Liver (tissue), 9 donors: ENCODE measurements around the gene RAB3A. TPM values are rescaled to one million over a fixed set of nuclear protein-coding genes. Genes with fewer than 3 reads are reported as not detected.
A peak's percentile ranks its signal among the peaks of the same experiment; 100 is the strongest.

ENCODE experiments used
- DNase-seq: peaks from one replicate; pipeline ENCODE4 v3.0.0-alpha.2; 2017; ENCODE audit warnings: low spot score
- H3K27ac ChIP-seq, 2 donors: one replicate each; pipeline ENCODE4 v1.7.0; 2013; ENCODE audit warnings: inconsistent platforms in 2 of 2, low read length in 2 of 2, control low read depth in 1 of 2, low read depth in 1 of 2, mild to moderate bottlenecking in 1 of 2
- H3K27me3 ChIP-seq, 4 donors: one replicate each; pipeline versions ENCODE4 v1.6.1 to v1.7.0; 2013; ENCODE audit warnings: low read length in 3 of 4, inconsistent platforms in 1 of 4, mild to moderate bottlenecking in 1 of 4, moderate library complexity in 1 of 4; ENCODE audit not compliant: control insufficient read depth in 4 of 4, insufficient read depth in 4 of 4
- H3K36me3 ChIP-seq, 4 donors: one replicate each; pipeline versions ENCODE4 v1.6.1 to v1.7.0; 2013; ENCODE audit warnings: low read length in 3 of 4, mild to moderate bottlenecking in 3 of 4, low read depth in 1 of 4, moderate library complexity in 1 of 4; ENCODE audit not compliant: control insufficient read depth in 4 of 4, insufficient read depth in 3 of 4
- H3K4me1 ChIP-seq, 4 donors: one replicate each; pipeline versions ENCODE4 v1.6.1 to v1.7.0; 2013; ENCODE audit warnings: low read length in 3 of 4, mild to moderate bottlenecking in 3 of 4, moderate library complexity in 1 of 4; ENCODE audit not compliant: control insufficient read depth in 4 of 4, insufficient read depth in 4 of 4
- H3K4me3 ChIP-seq, 3 donors: one replicate each; pipeline versions ENCODE4 v1.6.1 to v1.7.0; 2013; ENCODE audit warnings: low read length in 3 of 3, control low read depth in 1 of 3, low read depth in 1 of 3, mild to moderate bottlenecking in 1 of 3
- H3K9ac ChIP-seq, 2 donors: one replicate each; pipeline ENCODE4 v1.7.0; 2013; ENCODE audit warnings: low read length in 2 of 2, mild to moderate bottlenecking in 2 of 2, moderate library complexity in 2 of 2, control low read depth in 1 of 2, low read depth in 1 of 2
- H3K9me3 ChIP-seq, 4 donors: one replicate each; pipeline versions ENCODE4 v1.6.1 to v1.7.0; 2013; ENCODE audit warnings: low read length in 3 of 4; ENCODE audit not compliant: control insufficient read depth in 4 of 4
- ATF3 ChIP-seq: IDR thresholded peaks from 2 replicates; pipeline ENCODE4 v1.6.1; 2016; ENCODE audit warnings: antibody characterized with exemption
- CTCF ChIP-seq: fragments of 150-350 bp; IDR thresholded peaks from 2 replicates; pipeline ENCODE4 v1.5.1; 2017; ENCODE audit warnings: improper control_type of control experiment, low read depth, low read length; ENCODE audit not compliant: missing input control
- EGR1 ChIP-seq, 2 donors: IDR thresholded peaks; 2 replicates each; pipeline ENCODE4 v1.6.1; 2016 to 2018; ENCODE audit warnings: antibody characterized with exemption in 2 of 2, low read depth in 2 of 2
- FOXA1 ChIP-seq: IDR thresholded peaks from 2 replicates; pipeline ENCODE4 v1.6.1; 2016; ENCODE audit warnings: antibody characterized with exemption
- FOXA2 ChIP-seq: IDR thresholded peaks from 2 replicates; pipeline ENCODE4 v1.6.1; 2016; ENCODE audit warnings: antibody characterized with exemption
- GABPA ChIP-seq, 2 donors: IDR thresholded peaks in 1 of 2; conservative IDR thresholded peaks in 1 of 2; 2 replicates each; pipeline ENCODE4 v1.6.1; 2016; ENCODE audit warnings: antibody characterized with exemption in 2 of 2, mild to moderate bottlenecking in 1 of 2, moderate library complexity in 1 of 2
- HNF4A ChIP-seq, 2 donors: conservative IDR thresholded peaks; 2 replicates each; pipeline ENCODE4 v1.6.1; 2016; ENCODE audit warnings: antibody characterized with exemption in 2 of 2, mild to moderate bottlenecking in 2 of 2
- HNF4G ChIP-seq: IDR thresholded peaks from 2 replicates; pipeline ENCODE4 v1.6.1; 2016; ENCODE audit warnings: antibody characterized with exemption
- JUND ChIP-seq, 2 donors: IDR thresholded peaks; 2 replicates each; pipeline ENCODE4 v1.6.1; 2016; ENCODE audit warnings: antibody characterized with exemption in 2 of 2
- MAX ChIP-seq: IDR thresholded peaks from 2 replicates; pipeline ENCODE4 v1.6.1; 2016; ENCODE audit warnings: antibody characterized with exemption
- NR2F2 ChIP-seq: IDR thresholded peaks from 2 replicates; pipeline ENCODE4 v1.6.1; 2016; ENCODE audit warnings: antibody characterized with exemption
- RAD21 ChIP-seq, 2 donors: IDR thresholded peaks; 2 replicates each; pipeline ENCODE4 v1.6.1; 2016; ENCODE audit warnings: antibody characterized with exemption in 2 of 2, mild to moderate bottlenecking in 2 of 2
- REST ChIP-seq: IDR thresholded peaks from 2 replicates; pipeline ENCODE4 v1.6.1; 2016; ENCODE audit warnings: antibody characterized with exemption, mild to moderate bottlenecking
- RXRA ChIP-seq, 2 donors: IDR thresholded peaks; 2 replicates each; pipeline ENCODE4 v1.6.1; 2017 to 2018; ENCODE audit warnings: antibody characterized with exemption in 2 of 2, mild to moderate bottlenecking in 1 of 2
- SP1 ChIP-seq: IDR thresholded peaks from 2 replicates; pipeline ENCODE4 v1.6.1; 2018; ENCODE audit warnings: antibody characterized with exemption, mild to moderate bottlenecking
- TAF1 ChIP-seq: conservative IDR thresholded peaks from 2 replicates; pipeline ENCODE4 v1.6.1; 2016; ENCODE audit warnings: antibody characterized with exemption, mild to moderate bottlenecking
- YY1 ChIP-seq: IDR thresholded peaks from 2 replicates; pipeline ENCODE4 v1.6.1; 2016; ENCODE audit warnings: antibody characterized with exemption, mild to moderate bottlenecking
- ZBTB33 ChIP-seq: IDR thresholded peaks from 2 replicates; pipeline ENCODE4 v1.6.1; 2016; ENCODE audit warnings: antibody characterized with exemption
- WGBS: extraction: QIAGEN DNeasy Blood & Tissue Kit; methylation state at CpG from one replicate; pipeline ENCODE4 v1.1.7; 2013; 5-methylcytosine and 5-hydroxymethylcytosine counted together
- polyA plus RNA-seq, 2 donors: library from polyadenylated mRNA; stranded (reverse) in 1 of 2; unstranded in 1 of 2; fragments of 200-250 nt in 1 of 2; fragments of >200 nt in 1 of 2; fragmentation: Nextera tagmentation in 1 of 2; extraction: Ambion mirVana in 1 of 2; gene quantifications; one replicate each; pipeline versions ENCODE4 v1.2.1 to v1.2.3, GENCODE V29; 2013 to 2015
- total RNA-seq, 2 donors: library from RNA; depleted of rRNA; stranded (reverse); fragments of >200 nt; gene quantifications; one replicate each; pipeline ENCODE4 v1.2.3, GENCODE V29; 2014
- donor health status: healthy.
- donor health status: healthy.
- donor health status: healthy.
- donor health status: healthy.
- donor health status: healthy.

RAB3A gene
- total and polyA plus RNA-seq, 4 donors, result 0.33 to 1.7 (median 0.79) TPM

- H3K9me3 ChIP-seq, result no peaks in the 10 kb centered on the region
- TF ChIP-seq FOXA2 (no peak), NR2F2 (no peak), RXRA (IDR thresholded peaks at IDR 0.05) (no peak), GABPA (IDR thresholded peaks at IDR 0.05 in 1 of 2, conservative IDR thresholded peaks at IDR 0.05 in 1 of 2) (no peak), RAD21 (IDR thresholded peaks at IDR 0.05) (no peak), SP1 (no peak), YY1 (no peak), HNF4G (no peak), EGR1 (IDR thresholded peaks at IDR 0.05; ENCODE audit: low read depth in 2 of 2) (no peak), TAF1 (no peak), FOXA1 (no peak), HNF4A (conservative IDR thresholded peaks at IDR 0.05) (no peak), REST (no peak), ZBTB33 (no peak), ATF3 (no peak), JUND (IDR thresholded peaks at IDR 0.05) (no peak), CTCF (no peak), MAX (no peak)
- 92% methylated on average over 12 of the region's 12 CpGs for WGBS
- peak overlapping the region; percentile 81 to 89 for H3K27ac ChIP-seq
- no peak overlapping the region for H3K4me3 ChIP-seq
- DNase-seq, result no peak
- H3K27me3 ChIP-seq, result no peaks in the 10 kb centered on the region
- H3K9ac ChIP-seq, result no peak overlapping the region
- H3K4me1 ChIP-seq, result peaks cover 7 to 20% (median 13%) of the 10 kb centered on the region in 4 donors
- no peaks in the 10 kb centered on the region for H3K36me3 ChIP-seq
These were observed 2.2 kb upstream of the RAB3A start for GRCh38 chr19:18206018-18206417.
